ENCODE measurements around the gene HIGD1C.
"Not testable (repeated sequence)": the region's sequence is repeated elsewhere in the genome, so short reads cannot be mapped to it uniquely, and the experiment has no call there.

Gene HIGD1C

DNA sequence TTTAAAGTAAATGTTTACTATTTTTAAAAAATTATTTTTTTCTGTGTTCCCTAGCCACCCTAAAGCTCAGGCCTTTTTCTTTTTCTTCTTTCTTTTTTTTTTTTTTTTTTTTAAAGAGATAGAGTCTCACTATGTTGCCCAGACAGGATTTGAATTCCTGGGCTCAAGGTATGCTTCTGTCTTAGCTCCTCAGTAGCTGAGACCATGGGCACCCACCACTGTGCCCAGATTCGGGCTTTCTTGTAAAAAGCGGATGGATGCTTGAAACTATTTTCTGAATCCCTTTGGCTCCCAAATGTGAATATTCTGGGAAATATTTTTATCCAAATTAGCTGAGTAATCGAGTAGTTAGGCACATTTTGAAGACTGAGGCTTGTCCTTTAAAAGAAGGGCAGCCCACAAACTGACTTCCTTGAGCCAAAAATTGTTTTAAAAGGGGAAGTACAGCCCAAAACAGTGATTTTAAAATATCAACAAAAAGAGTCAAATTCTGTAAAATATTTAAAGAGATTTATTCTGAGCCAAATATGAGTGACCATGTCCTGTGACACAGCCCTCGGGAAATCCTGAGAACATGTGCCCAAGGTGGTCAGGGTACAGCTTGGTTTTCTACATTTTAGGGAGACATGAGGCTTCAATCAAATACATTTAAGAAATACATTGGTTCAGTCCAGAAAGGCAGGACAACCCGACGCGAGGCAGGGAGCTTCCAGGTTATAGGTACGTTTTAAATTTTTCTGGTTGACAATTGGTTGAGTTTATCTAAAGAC is 28.8 kb upstream of the HIGD1C start:
- TF ChIP-seq, protein P1, sequence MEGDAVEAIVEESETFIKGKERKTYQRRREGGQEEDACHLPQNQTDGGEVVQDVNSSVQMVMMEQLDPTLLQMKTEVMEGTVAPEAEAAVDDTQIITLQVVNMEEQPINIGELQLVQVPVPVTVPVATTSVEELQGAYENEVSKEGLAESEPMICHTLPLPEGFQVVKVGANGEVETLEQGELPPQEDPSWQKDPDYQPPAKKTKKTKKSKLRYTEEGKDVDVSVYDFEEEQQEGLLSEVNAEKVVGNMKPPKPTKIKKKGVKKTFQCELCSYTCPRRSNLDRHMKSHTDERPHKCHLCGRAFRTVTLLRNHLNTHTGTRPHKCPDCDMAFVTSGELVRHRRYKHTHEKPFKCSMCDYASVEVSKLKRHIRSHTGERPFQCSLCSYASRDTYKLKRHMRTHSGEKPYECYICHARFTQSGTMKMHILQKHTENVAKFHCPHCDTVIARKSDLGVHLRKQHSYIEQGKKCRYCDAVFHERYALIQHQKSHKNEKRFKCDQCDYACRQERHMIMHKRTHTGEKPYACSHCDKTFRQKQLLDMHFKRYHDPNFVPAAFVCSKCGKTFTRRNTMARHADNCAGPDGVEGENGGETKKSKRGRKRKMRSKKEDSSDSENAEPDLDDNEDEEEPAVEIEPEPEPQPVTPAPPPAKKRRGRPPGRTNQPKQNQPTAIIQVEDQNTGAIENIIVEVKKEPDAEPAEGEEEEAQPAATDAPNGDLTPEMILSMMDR (conservative IDR thresholded peaks at IDR 0.05; ENCODE audit: low read depth, low read length), result no peak
- DNase-seq (ENCODE audit: low read depth), result no peak
- H3K4me3 ChIP-seq (ENCODE audit: low read length), result no peak overlapping the region

DNA sequence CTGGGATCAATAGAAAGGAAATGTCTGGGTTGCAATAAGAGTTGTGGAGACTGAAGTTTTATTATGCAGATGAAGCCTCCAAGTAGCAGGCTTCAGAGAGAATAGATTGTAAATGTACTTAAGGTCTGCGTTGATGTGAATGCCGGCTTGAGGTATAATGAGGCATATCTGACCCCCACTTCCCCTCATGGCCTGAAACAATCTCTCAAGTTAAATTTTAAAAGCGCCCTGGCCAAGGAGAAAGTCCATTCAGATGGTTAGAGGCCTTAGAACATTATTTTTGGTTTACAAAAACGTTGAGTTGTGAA is 28.3 kb upstream of the HIGD1C start:
- peak overlapping the region; percentile 27 for H3K4me3 ChIP-seq (ENCODE audit: low read length)
- DNase-seq (ENCODE audit: low read depth), result no peak

DNA sequence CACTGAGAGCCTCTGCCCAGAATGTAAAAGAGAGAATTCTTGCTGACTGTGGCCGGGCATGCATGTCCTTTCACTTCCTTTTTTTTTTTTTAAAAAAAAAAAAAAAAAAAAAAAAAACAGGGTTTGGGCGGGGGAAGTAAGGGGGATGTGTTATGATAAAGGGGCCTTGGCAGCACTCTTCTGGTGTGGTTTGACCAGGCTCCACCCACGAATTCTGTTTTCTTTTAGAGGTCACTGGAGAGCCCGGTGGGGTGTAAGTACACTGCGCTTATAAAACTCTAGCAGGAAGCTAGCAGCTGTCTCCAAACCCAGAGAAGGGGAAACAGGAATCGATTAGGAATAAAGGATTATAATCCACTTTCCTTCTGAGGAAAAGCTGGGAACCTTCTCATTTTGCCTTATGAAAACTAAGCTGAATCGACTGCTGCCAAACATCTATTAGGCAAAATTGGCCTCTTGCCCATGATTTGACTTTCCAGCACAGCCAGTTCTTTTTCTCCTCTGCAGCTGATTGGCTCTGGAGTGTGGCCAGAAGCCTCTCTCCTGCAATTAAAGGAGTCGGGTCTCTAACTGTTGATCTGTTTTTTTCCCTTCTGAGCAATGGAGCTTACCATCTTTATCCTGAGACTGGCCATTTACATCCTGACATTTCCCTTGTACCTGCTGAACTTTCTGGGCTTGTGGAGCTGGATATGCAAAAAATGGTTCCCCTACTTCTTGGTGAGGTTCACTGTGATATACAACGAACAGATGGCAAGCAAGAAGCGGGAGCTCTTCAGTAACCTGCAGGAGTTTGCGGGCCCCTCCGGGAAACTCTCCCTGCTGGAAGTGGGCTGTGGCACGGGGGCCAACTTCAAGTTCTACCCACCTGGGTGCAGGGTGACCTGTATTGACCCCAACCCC is 27.7 kb upstream of the HIGD1C start:
- TF ChIP-seq, protein P1 (conservative IDR thresholded peaks at IDR 0.05; ENCODE audit: low read depth, low read length), result no peak
- H3K4me3 ChIP-seq (ENCODE audit: low read length), result peak overlapping the region; percentile 27
- DNase-seq (ENCODE audit: low read depth), result peak; percentile 83

More for the DNA sequence above, 28.3 kb upstream of the HIGD1C start:
- TF ChIP-seq, protein P1 (conservative IDR thresholded peaks at IDR 0.05; ENCODE audit: low read depth, low read length), result no peak

DNA sequence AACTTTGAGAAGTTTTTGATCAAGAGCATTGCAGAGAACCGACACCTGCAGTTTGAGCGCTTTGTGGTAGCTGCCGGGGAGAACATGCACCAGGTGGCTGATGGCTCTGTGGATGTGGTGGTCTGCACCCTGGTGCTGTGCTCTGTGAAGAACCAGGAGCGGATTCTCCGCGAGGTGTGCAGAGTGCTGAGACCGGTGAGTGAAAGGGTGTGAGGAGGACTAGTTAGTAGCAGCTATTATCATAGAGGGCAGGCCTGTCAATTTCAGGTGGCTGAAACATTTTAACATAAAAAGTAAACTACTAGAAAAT is 27.0 kb upstream of the HIGD1C start:
- TF ChIP-seq, protein P1 (conservative IDR thresholded peaks at IDR 0.05; ENCODE audit: low read depth, low read length), result no peak
- no peak for DNase-seq (ENCODE audit: low read depth)
- H3K4me3 ChIP-seq (ENCODE audit: low read length), result peak overlapping the region; percentile 9

DNA sequence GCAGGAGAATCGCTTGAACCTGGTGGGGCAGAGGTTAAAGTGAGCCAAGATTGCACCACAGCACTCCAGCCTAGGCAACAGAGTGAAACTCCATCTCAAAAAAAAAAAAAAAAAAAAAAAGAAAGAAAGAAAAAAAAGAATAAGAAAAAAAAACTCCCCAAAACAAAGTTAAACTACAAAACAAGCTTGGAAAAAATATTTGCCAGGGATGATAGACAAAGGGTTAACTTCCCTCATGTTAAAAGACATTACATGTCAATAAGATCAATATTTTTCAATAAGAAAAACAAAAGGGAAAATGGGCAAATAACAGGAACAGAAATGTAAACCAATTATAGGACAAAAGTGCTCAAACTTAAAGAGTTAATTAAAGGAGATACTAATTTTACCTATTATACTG is 26.4 kb upstream of the HIGD1C start:
- no peak overlapping the region for H3K4me3 ChIP-seq (ENCODE audit: low read length)
- TF ChIP-seq, protein P1 (conservative IDR thresholded peaks at IDR 0.05; ENCODE audit: low read depth, low read length), result no peak
- no peak for DNase-seq (ENCODE audit: low read depth)

DNA sequence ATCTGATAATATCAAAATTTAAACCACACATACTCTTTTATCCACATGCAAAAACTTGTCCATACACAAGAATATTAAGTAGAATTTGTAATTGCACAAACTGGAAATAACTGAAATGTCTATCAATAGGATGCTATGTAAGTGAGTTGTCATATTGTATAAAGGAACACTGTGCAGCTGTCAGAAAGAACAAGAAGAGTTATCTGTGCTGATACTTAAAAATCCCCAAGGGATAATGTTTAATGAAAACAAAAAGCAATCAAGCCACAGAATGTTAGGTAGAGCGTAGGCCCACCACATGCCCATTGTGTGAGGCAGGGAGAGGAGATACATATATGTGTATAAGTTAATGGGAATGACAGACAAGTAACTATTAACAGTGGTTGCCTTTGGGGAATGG is 25.9 kb upstream of the HIGD1C start:
- DNase-seq (ENCODE audit: low read depth), result no peak
- H3K4me3 ChIP-seq (ENCODE audit: low read length), result no peak overlapping the region
- TF ChIP-seq, protein P1 (conservative IDR thresholded peaks at IDR 0.05; ENCODE audit: low read depth, low read length), result no peak

DNA sequence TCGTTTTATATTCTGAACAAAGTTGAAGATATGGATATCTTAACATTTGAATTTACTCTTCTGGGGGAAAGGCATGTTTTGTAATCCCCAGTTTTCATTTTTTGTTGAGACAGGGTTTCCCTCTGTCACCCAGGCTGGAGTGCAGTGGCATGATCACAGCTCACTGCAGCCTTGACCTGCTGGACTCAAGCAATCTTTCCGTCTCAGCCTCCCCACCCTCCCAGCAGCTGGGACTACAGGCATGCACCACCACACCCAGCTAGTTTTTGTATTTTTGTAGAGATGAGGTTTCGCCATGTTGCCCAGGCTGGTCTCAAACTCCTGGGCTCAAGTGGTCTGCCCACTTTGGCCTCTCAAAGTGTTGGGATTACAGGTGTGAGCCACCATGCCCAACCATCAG is 25.4 kb upstream of the HIGD1C start:
- not testable (repeated sequence) for DNase-seq (ENCODE audit: low read depth); H3K4me3 ChIP-seq (ENCODE audit: low read length)
